HS-5 (cell line): ENCODE results near the gene MAL.
"Not testable (repeated sequence)": the region's sequence is repeated elsewhere in the genome, so short reads cannot be mapped to it uniquely, and the experiment has no call there.

Source experiments
- DNase-seq: peaks from one replicate; pipeline ENCODE4 v3.0.0-alpha.2; 2012; ENCODE audit warnings: low read depth

The MAL gene

DNA sequence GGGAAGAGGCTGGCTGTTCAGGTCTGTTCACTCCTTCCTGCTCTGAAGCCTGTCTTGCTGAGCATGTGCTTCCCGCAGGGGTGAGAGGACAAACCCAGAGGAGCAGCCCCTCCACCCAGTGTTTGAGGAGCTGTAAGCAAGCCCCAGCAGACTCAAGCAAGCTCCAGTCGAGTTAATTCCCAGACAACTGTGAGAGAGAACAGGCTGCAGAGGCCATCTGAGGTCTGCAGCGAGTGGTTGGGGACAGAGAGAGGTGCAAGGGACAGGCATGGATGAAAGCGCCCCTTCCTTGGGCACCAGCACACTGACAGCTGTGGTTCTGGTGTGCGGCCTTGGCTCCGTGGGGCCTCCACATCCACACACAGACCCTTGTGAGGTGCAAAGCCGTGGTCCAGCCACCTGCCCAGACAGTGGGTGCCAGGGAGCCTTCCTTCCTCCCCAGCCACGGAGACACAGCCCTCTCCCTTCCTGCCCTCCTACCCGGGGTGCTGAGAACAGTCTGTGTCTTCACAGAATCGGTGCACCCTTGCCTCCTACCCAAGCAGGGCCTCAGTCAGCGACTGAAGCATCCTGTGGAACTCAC, 36.2 kb downstream of the MAL start:
- no peak for DNase-seq

DNA sequence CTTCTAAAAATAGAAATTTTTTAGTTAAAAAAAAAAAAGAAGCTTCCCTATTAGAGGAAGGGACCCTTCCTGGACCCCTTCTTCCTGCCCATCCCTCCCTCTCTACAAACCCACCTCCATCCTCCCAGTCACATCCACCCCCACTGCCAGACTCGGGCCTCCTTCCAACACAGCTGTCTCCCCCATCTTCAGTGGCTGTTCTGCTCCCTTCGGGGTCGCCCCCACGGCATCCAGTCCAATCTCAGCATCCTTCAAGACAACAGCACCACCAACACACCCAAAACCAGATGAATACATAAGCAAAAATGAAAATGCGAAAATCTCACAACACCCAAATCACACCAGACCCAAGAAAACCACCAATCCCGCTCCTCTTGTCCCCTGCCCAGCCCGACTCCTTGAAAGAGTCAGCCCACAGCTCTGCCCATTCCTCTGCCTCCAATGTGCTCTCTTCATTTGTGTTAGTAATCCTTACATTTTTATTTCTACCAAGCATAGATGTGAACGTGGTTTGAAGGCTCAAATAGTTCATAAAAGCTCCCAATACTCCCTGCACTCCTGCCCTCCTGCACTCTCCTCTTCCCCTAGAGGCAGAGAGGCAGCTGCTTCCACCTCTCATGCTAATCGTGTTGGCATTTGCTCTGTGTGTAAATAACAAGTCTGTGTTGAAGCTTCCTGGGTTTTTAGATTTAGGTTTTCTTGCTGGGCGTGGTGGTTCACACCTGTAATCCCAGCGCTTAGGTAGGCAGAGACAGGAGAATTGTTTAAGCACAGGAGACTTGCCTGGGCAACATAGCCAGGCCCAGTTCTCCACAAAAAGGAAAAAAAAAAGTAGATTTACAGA, 37.0 kb downstream of the MAL start:
- DNase-seq: no peak

DNA sequence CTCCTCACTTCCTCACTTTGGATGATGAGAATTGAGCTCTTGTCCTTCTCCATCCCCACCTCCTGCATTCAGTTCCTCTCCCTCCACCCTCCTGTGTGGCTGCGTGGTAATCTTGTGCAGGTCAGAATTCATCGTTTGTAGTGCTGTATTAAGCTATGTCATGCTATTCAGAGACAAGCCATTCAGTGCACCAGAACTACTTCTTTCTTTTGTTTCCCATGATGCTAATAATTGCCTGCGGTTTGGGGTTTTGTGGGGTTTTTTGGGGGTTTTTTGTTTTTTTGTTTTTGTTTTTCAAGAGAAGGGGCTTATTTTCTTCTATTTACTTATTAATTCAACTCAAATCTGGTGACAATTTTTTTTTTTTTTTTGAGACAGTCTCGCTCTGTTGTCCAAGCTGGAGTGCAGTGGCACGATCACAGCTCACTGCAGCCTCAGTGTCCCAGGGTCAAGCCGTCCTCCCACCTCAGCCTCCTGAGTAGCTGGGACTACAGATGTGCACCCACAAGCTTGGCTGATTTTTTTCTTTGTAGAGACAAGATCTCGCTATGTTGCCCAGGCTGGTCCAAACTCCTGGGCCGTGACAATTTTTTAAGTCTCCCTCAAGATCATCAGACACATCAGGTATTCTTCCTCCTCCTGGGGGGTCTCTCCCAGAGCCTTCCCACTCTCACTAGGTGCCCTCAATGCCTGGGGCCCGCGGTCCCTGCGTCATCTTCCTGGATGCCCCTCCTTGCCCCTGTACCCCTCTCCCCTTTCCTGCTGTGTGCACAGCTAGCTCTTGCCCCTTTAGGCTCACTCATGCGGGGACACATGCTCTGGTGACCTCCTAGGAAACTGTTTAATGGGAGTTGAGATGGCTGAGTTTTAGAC, 37.8 kb downstream of the MAL start:
- no peak for DNase-seq

DNA sequence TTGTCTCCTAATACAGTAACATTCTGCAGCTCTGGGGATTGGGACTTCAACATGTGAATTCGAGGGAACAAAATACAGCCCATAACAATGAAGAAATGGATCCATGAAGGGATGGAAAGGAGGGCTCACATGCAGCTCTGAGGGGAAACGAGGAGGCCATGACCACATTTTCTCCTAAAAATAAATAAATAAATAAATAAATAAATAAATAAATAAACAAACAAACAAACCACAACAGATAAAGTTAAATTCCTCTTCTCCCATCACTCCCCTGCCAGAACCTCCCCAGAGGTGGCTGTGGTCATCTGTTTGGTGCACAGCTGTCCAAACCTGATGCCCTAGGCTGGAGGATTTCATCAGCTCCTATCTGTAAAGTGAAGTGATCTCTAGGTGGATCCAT, 42.7 kb downstream of the MAL start:
- no peak for DNase-seq

DNA sequence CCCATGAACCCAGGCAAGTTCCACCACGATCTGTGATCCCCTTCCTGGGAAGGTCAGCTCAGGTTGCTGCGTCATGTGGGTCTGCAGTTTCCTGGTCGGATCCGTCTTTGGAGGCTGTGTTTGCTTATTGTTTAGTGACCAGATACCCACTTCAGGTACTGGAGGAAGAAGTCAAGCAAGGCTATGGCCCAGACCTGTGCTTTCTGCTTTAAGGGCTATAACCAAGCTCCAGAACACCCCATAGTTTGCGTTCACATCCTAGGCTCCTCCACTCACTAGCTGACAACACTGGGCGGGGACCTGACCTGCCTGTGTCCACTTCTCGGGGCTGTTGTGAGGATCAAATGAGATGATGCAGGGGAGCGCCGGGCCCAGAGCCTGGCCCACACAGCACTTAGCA, 44.0 kb downstream of the MAL start:
- DNase-seq: no peak

DNA sequence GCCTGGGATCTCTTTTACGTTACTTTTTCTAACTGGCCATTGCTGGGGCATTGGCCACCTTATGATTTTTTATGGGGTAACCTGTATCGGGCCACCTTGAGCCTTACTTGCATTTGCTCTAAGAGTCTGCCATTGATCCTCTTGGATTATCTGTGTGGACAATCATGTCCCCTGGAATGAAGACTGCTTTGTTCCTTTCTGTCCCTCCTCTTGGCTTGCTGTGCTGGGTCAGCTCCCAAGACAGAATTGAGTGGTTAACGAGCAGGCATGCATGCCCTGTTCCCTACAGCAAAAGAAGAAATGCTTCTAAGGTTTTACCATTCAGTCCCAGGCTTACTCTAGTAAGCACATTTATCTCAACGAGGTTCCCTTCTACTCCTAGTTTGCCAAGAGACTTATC, 46.3 kb downstream of the MAL start:
- DNase-seq: no peak

DNA sequence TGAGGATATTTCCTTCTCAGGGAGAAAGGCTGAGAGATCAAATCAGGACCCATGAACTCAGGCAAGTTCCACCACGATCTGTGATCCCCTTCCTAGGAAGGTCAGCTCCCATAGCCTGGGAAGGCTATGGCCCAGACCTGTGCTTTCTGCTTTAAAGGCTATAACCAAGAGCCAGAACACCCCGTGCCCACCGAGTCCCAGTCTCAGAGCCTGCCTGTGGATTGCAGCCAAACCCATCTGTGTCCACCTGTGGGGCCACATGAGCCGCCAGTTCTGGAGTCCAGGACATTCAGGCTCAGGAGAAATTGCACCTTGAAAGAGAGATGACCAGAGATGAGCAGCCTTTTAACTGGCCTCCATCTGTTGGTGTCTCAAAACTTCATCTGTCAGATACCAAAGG, 46.9 kb downstream of the MAL start:
- no peak for DNase-seq

DNA sequence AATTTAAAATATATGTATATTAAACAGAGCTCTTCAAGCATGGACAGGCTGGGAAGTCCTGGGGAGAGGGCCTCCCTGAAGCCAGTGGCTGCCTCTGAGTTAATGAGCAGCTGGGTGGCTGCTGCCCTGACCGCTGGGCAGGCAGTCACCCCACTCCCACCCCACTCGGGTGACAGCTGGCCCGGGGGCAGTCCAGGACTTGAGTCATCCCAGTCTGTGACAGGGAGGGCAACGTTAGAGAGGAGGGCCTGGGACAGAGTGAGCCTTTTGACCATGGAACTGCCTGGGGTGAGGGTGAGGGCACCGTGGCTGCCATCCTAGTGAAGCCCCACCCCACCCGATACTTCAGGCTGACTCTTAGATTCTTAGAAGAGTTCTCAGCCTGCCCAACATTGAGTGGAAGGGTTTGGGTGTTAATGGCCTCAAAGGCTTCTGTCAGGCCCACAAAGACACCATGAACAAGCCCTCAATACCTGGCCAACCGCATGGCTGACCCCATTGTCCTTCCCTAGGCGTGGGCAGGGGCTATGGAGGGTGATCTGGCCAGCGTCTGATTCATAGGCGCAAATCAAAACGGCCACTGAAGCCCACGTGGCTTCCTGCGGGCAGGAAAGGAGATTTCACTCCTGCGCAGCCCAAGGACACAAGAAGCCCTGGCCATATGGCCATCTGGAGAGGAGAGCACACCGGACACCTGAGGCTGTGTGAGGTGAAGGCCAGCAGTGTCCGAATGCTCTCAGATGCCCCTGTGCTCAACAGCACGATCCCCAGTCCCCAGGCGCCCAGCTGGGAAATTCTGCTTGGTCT, 48.6 kb downstream of the MAL start:
- no peak for DNase-seq

DNA sequence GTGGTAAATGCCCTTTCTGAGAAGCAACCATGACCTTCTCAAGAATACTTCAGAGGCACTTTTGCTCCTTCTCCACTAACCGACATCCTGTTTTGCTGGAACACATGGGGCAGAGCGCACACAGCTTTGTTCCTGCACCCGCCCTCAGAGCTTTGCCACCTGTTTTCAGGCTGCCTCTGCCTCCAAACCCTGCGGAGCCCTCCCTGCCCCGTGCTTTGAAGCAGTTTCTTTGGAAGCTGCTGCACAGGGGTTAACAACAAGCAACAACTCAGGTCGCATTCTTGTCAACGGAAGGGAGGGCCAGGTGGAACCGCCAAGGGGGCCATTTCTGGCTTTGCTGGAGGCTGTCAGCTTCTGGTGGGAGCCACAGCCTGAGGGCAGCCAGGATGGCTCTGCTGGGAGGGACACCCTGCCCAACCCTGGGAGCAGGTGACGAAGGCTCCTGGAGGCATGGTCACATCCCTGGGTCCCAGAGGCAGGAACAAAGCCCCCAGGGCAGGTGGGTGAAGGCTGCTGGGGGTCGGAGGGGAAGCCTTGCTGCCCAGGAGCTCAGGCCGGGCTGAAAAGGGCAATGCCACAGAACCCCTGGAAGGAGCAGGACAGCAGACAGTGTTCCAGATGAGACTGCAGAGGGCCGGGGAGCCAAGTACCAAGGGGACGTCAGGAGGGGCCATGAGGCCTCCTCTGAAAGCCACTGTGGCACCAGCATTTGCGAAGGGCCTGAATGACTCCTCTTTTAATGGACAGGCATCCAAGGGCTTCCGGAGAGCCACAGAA, 49.3 kb downstream of the MAL start:
- no peak for DNase-seq

DNA sequence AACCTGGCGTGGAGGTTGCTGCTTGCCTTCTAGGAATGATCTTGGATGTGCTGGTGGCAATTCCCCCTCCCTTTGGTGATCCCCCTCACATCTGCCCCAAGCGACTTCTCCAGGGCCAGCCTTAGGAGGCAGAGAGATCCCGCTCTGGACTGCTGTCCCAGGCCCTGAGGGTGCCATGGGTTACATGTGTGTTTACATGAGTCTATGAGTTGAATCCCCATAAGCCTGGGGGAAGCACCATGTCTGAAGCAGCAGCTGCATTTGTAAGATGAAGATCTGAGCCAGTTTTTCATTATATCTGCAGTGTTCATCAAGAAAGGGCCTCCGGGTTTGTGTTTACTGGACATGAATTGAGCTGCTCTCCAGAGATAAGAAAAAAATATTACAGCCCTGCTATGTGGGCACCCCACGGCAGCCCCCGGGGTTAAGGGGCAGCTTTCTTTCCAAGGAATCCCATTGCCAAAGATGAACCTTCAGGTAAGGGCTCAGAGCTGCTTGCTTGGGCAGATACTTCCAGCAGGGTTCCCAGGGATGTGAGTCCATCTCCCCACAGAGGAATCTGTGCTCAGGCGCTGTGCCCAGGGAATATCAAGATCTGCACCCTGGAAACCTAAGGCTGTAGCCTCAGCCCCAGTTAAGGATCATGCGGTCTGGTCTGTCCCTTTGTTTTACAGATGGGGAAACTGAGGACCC, 50.1 kb downstream of the MAL start:
- no peak for DNase-seq

DNA sequence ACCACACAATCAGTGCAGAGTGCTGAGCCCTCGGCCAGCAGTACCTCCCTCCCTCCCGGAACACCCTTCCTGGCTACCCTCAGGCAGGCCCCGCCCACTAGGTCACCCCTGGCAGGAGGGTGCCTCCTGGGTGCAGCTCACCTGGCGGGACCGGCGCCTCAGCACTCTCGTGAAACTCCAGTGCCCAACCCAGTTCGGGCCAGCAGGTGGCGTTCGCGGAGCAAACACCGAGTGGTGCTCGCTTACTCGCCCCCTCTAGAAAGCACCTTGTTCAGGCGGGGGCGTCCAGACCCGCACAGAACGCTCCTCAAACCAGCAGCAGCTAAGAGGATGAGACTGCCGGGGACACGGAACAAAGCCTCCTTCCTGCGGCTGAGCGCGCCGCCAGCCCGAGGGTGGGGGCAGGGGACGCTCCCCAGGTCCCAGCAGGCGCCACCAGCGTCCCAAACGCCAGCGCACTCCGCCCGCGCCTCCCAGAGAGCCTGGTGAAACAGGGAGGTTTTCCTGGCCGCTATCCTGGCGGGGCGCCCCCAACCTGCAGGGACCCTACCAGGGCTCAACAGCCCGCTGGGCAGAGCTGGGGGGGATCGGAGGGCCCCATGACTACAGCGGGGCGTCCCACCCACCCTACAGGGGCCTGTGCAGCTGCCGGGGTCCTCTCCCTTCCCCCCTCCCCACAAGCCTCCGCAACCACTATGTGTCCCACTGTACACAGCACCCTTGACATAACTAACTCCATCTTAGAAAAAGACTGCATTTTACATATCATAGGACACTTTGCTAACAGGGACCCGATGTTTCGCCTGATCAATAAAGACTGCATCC, 51.4 kb downstream of the MAL start:
- DNase-seq: no peak

DNA sequence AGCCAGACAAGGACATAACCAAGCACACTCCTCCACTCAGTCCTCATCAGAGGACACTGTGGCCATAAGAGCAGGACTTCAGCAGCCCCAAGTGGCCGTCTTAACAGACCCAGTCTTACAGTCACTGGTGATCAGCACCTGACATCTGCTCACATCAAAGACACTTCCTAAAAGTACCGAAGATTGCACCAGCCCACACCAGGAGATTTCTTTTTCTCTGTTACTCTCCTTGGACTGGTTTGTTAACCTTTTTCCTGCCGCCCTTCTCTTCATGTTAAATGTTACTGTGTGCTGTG, 52.0 kb downstream of the MAL start:
- DNase-seq: no peak

DNA sequence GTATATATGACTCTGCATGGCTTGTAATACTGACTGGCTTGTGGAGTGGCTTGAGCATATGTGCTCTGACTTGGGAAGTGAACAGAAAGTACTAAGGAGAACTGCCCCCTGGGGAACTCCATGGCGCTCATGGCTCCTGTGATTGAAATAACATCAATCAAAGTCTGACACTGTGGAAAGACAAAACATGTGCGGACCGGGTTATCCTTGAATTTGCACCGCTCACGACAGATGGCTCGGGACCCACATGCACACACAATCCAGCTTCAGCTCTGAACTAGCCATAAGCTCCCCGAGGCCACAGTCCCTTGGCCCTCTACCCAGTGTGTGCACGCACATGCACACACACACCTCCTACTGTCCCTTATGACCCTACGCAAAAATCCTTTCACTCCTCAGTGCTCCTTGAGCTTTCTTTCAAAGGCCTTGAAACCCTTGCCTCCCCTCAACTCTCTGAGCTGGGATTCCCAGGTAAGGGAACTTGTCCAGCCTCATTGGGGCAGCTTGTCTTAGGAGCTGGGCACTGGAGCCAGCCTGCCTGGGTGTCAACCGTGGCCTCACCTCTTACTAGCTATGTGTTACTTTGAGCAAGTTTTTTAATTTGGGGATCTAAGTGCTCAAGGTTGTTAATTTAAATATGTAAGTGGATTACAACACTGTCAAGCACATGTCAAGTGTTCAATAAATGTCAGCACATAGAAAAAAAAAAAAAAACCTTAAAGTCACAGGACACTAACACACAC, 52.5 kb downstream of the MAL start:
- no peak for DNase-seq

DNA sequence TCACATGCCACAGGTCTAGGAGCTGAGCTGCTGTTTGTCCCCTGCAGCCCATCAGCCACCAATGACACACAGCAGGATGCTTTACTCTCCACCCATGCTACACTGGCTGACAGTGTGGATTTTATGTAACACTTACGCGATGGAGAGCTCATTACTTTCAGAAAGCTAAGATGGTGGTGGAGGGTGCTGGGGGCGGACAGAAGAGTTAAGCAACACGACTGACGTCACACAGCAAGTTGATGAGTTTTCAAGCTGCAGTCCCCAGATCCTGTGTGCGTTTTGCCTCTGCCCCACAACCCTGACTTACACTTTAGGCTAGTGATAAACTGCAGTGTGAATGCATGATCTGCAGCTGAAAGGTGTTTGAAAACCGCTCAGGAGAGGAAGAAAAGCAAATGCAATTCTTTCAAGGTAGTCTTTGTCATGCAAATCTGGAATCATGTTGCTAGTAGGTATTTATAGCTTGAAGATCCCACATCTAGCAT, 53.7 kb downstream of the MAL start:
- DNase-seq: no peak

DNA sequence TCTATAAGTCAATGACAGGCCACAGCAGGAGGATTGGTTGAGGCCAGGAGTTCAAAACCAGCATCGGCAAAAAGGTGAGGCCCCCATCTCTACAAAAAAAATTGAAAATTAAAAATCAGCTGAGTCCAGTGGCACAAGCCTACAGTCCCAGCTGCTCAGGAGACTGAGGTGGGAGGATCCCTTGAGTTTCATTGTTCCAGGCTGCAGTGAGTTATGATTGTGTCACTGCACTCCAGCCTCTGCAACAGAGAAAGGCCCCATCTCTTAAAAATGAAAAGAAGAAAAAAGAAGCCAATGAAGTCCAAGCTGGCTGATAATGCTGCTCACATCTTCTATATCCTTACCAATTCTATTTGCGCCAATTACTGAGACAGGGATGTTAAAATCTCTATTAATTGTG, 57.0 kb downstream of the MAL start:
- DNase-seq: no peak

DNA sequence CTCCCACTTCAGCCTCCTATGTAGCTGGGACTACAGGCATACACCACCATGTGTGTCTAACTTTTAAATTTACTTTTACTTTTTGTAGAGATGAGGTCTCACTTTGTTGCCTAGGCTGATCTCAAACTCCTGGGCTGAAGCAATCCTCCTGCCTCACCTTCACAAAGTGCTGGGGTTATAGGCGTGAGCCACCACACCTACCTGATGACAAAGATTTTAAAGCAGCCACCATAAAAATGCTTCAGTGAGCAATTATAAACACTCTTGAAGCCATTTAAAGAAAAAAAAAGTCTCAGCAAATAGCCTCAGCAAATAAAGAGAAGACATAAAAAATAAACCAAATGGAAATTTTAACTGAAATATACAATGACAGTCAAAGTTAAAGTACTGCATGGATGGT, 60.5 kb downstream of the MAL start:
- DNase-seq: no peak

DNA sequence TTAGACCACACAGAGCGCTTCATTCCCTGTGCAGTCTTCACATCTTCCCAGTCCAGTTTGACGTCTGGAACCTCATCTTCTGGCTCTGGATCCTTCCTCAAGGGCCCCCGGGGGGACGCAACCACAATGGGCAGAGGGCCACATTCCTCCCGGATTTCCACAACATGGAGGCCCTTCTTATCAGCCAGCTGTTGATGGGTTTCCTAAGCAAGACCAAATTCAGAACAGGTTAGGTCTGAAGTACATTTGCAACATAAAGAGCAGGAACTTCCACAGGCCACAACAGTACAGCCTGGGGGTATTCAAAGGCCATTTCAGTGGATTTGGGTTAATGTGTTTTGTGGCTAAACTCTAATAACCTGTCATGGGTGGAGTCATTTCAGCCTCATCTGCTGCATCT, 61.9 kb downstream of the MAL start:
- DNase-seq: no peak

DNA sequence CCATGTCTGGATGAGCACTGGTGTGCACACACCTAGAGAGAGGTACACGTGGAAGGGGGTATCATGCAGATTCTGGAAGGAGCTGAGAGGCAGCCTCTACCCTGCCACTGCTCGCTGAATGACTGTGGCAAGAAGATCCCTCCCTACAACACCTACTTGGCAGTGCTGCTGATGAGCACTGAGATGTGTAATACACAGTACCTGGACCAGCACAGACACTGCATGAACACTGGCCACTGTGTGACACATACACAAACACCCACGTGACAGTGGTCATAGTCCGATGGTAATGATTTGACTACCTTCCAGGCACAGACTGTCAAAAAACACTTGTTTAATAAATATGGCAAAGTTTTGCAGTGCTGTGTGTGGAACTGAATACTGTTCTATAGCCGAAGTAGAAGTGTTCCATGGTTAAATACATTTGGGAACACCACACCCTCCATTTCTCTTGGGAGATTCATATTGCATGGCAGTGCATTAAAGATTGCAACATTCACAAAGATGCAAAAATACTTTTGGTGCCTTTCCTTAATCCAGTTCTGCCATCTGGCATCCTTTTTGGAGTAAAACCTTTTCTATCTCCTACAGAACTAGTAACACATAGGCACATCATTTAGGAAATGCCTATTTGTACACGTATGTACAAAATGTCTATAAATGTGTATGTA, 66.5 kb downstream of the MAL start:
- DNase-seq: no peak

DNA sequence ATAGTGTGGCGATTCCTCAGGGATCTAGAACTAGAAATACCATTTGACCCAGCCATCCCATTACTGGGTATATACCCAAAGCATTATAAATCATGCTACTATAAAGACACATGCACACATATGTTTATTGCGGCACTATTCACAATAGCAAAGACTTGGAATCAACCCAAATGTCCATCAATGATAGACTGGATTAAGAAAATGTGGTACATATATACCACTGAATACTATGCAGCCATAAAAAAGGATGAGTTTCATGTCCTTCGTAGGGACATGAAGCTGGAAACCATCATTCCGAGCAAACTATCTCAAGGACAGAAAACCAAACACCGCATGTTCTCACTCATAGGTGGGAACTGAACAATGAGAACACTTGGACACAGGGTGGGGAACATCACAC, 72.8 kb downstream of the MAL start:
- not testable (repeated sequence) for DNase-seq
